Stomach (tissue), 4 donors: ENCODE results near the gene CAPN12.

Experiments used
- CTCF ChIP-seq, 7 experiments: fragments of 450-650 bp in 4 of 7; fragments of 200-600 bp in 3 of 7; sonication (generic) in 3 of 7; IDR thresholded peaks; one replicate each; pipeline ENCODE4 v1.5.1; 2016 to 2019; ENCODE audit warnings: antibody characterized with exemption in 7 of 7, control low read depth in 2 of 7, mild to moderate bottlenecking in 1 of 7
- POLR2AphosphoS5 ChIP-seq, 3 donors: sonication (generic); formaldehyde crosslinking; IDR thresholded peaks; one replicate each; pipeline ENCODE4 v1.6.1; 2016; ENCODE audit warnings: antibody characterized with exemption in 3 of 3

- TF ChIP-seq CTCF (IDR thresholded peaks at IDR 0.05): no peak
- TF ChIP-seq POLR2AphosphoS5 (IDR thresholded peaks at IDR 0.05): no peak
Measured at GRCh38 chr19:38737281-38737865, 6.9 kb downstream of the CAPN12 start.
